ENCODE data around the gene ENTHD1. TPM values are rescaled to one million over a fixed set of nuclear protein-coding genes. Genes with fewer than 3 reads are reported as not detected.

Gene ENTHD1
- total RNA-seq, 3 donors from 2014 or later (not counting 1 experiment from before 2014, with no cell fraction given): not detected

- H3K4me1 Mint-ChIP-seq: no peaks in the 10 kb centered on the region
- no peak overlapping the region for H3K27ac ChIP-seq (ENCODE audit: low read length)
- H3K27ac Mint-ChIP-seq: no peak overlapping the region
- H3K36me3 ChIP-seq (ENCODE audit: control insufficient read depth, insufficient read depth, low read length): no peaks in the 10 kb centered on the region
- WGBS (ENCODE audit: insufficient coverage): 97% methylated on average over 3 of the region's 5 CpGs
- H3K27me3 Mint-ChIP-seq (ENCODE audit: low read depth in 2 of 2): peaks cover 10 to 14% of the 10 kb centered on the region in 2 donors
- ATAC-seq: no peak
- TF ChIP-seq CTCF (IDR thresholded peaks at IDR 0.05): no peak
- intact Hi-C loops (cut with micrococcal nuclease): no loop called here
- no peak overlapping the region for H3K4me3 ChIP-seq (ENCODE audit: low read length)
- no peaks in the 10 kb centered on the region for H3K27me3 ChIP-seq (ENCODE audit: control insufficient read depth, insufficient read depth, low read length)
- DNase-seq: no peak
- no peaks in the 10 kb centered on the region for H3K36me3 Mint-ChIP-seq
- H3K9me3 ChIP-seq (ENCODE audit: control insufficient read depth, insufficient read depth, low read length): no peaks in the 10 kb centered on the region
- no peak overlapping the region for H3K4me3 Mint-ChIP-seq
- H3K9me3 Mint-ChIP-seq: no peaks in the 10 kb centered on the region
- no peaks in the 10 kb centered on the region for H3K4me1 ChIP-seq (ENCODE audit: control insufficient read depth, insufficient read depth, low read length)
Observed at GRCh38 chr22:39707816-39708215, 185.7 kb downstream of the ENTHD1 start.

- intact Hi-C loops (cut with micrococcal nuclease): no loop called here
- no peak overlapping the region for H3K4me3 ChIP-seq (ENCODE audit: low read length)
- 89% methylated on average over 5 of the region's 5 CpGs for WGBS (ENCODE audit: insufficient coverage)
- H3K36me3 ChIP-seq (ENCODE audit: control insufficient read depth, insufficient read depth, low read length): no peaks in the 10 kb centered on the region
- H3K4me1 ChIP-seq (ENCODE audit: control insufficient read depth, insufficient read depth, low read length): no peaks in the 10 kb centered on the region
- DNase-seq (no peak), ATAC-seq (no peak)
- no peak overlapping the region for H3K27ac ChIP-seq (ENCODE audit: low read length)
- H3K27me3 ChIP-seq (ENCODE audit: control insufficient read depth, insufficient read depth, low read length): no peaks in the 10 kb centered on the region
- no peaks in the 10 kb centered on the region for H3K9me3 Mint-ChIP-seq
- no peaks in the 10 kb centered on the region for H3K36me3 Mint-ChIP-seq
- no peak overlapping the region for H3K27ac Mint-ChIP-seq
- H3K9me3 ChIP-seq (ENCODE audit: control insufficient read depth, insufficient read depth, low read length): no peaks in the 10 kb centered on the region
- H3K27me3 Mint-ChIP-seq (ENCODE audit: low read depth in 2 of 2): peaks cover 10 to 14% of the 10 kb centered on the region in 2 donors
- H3K4me3 Mint-ChIP-seq: no peak overlapping the region
- H3K4me1 Mint-ChIP-seq: no peaks in the 10 kb centered on the region
- no peak for TF ChIP-seq CTCF (IDR thresholded peaks at IDR 0.05)
Observed at GRCh38 chr22:39707351-39707750, 186.2 kb downstream of the ENTHD1 start.

- Mint-ChIP-seq H3K9me3 (no peaks in the 10 kb centered on the region), H3K4me3 (no peak overlapping the region), H3K4me1 (no peaks in the 10 kb centered on the region), H3K36me3 (no peaks in the 10 kb centered on the region), H3K27ac (no peak overlapping the region), H3K27me3 (ENCODE audit: low read depth in 2 of 2) (peaks cover 13 to 14% of the 10 kb centered on the region in 2 donors)
- ATAC-seq (no peak), DNase-seq (no peak)
- WGBS (ENCODE audit: insufficient coverage): 88% methylated on average over 27 of the region's 27 CpGs
- intact Hi-C loops (cut with micrococcal nuclease): no loop called here
- no peak overlapping the region for H3K4me3 ChIP-seq (ENCODE audit: low read length)
- no peaks in the 10 kb centered on the region for H3K27me3 ChIP-seq (ENCODE audit: control insufficient read depth, insufficient read depth, low read length)
- H3K36me3 ChIP-seq (ENCODE audit: control insufficient read depth, insufficient read depth, low read length): no peaks in the 10 kb centered on the region
- H3K9me3 ChIP-seq (ENCODE audit: control insufficient read depth, insufficient read depth, low read length): no peaks in the 10 kb centered on the region
- no peak overlapping the region for H3K27ac ChIP-seq (ENCODE audit: low read length)
- no peaks in the 10 kb centered on the region for H3K4me1 ChIP-seq (ENCODE audit: control insufficient read depth, insufficient read depth, low read length)
- no peak for TF ChIP-seq CTCF (IDR thresholded peaks at IDR 0.05)
Observed at GRCh38 chr22:39706376-39707140, 187.0 kb downstream of the ENTHD1 start.

GRCh38 chr22:39705386-39705785, 188.2 kb downstream of the ENTHD1 start:
- H3K4me1 ChIP-seq (ENCODE audit: control insufficient read depth, insufficient read depth, low read length): no peaks in the 10 kb centered on the region
- Mint-ChIP-seq H3K27ac (no peak overlapping the region), H3K9me3 (no peaks in the 10 kb centered on the region), H3K36me3 (no peaks in the 10 kb centered on the region), H3K27me3 (ENCODE audit: low read depth in 2 of 2) (peaks cover 5 to 11% of the 10 kb centered on the region in 2 donors), H3K4me3 (no peak overlapping the region), H3K4me1 (no peaks in the 10 kb centered on the region)
- H3K36me3 ChIP-seq (ENCODE audit: control insufficient read depth, insufficient read depth, low read length): no peaks in the 10 kb centered on the region
- no peak overlapping the region for H3K4me3 ChIP-seq (ENCODE audit: low read length)
- TF ChIP-seq CTCF (IDR thresholded peaks at IDR 0.05): no peak
- intact Hi-C loops (cut with micrococcal nuclease): no loop called here
- ATAC-seq: no peak
- 95% methylated on average over 12 of the region's 12 CpGs for WGBS (ENCODE audit: insufficient coverage)
- H3K9me3 ChIP-seq (ENCODE audit: control insufficient read depth, insufficient read depth, low read length): no peaks in the 10 kb centered on the region
- DNase-seq: no peak
- no peak overlapping the region for H3K27ac ChIP-seq (ENCODE audit: low read length)
- H3K27me3 ChIP-seq (ENCODE audit: control insufficient read depth, insufficient read depth, low read length): no peaks in the 10 kb centered on the region

All from natural killer cell (primary cell).